Sigmoid colon (tissue), 7 donors: Measurements from ENCODE around the gene SKIC8. TPM values are rescaled to one million over a fixed set of nuclear protein-coding genes. Genes with fewer than 3 reads are reported as not detected.
A peak's percentile ranks its signal among the peaks of the same experiment; 100 is the strongest.

Experiments used
- DNase-seq: peaks from one replicate; pipeline ENCODE4 v3.0.0-alpha.2; 2019
- H3K27ac ChIP-seq, 4 donors: fragments of 200-600 bp; sonication (generic); one replicate each; pipeline ENCODE4 v1.5.1; 2016 to 2019; ENCODE audit warnings: mild to moderate bottlenecking in 1 of 4
- H3K27me3 ChIP-seq, 3 donors: fragments of 200-600 bp; sonication (generic); one replicate each; pipeline ENCODE4 v1.5.1; 2019; ENCODE audit warnings: mild to moderate bottlenecking in 1 of 3
- H3K36me3 ChIP-seq, 4 donors: fragments of 200-600 bp; sonication (generic); one replicate each; pipeline ENCODE4 v1.5.1; 2016 to 2019
- H3K4me1 ChIP-seq, 4 donors: fragments of 200-600 bp; sonication (generic); one replicate each; pipeline ENCODE4 v1.5.1; 2017 to 2019
- H3K4me3 ChIP-seq, 4 donors: fragments of 200-600 bp; sonication (generic); one replicate each; pipeline ENCODE4 v1.5.1; 2017 to 2019; ENCODE audit warnings: mild to moderate bottlenecking in 2 of 4, moderate library complexity in 1 of 4
- H3K9me3 ChIP-seq, 4 donors: fragments of 200-600 bp in 3 of 4; sonication (generic) in 3 of 4; one replicate each; pipeline versions ENCODE4 v1.5.1 to v1.6.1; 2013 to 2019
- CTCF ChIP-seq, 4 experiments: fragments of 450-650 bp in 3 of 4; fragments of 200-600 bp in 1 of 4; IDR thresholded peaks; one replicate each; pipeline ENCODE4 v1.5.1; 2016 to 2019; ENCODE audit warnings: antibody characterized with exemption in 4 of 4, mild to moderate bottlenecking in 3 of 4, moderate library complexity in 2 of 4
- EP300 ChIP-seq, 4 donors: sonication (generic); formaldehyde crosslinking; IDR thresholded peaks; one replicate each; pipeline ENCODE4 v1.6.1; 2017; ENCODE audit warnings: antibody characterized with exemption in 4 of 4
- POLR2A ChIP-seq, 2 donors: fragments of 450-650 bp; IDR thresholded peaks; one replicate each; pipeline ENCODE4 v1.6.1; 2016; ENCODE audit warnings: antibody characterized with exemption in 2 of 2, mild to moderate bottlenecking in 2 of 2, moderate library complexity in 2 of 2
- POLR2AphosphoS5 ChIP-seq, 4 donors: sonication (generic); formaldehyde crosslinking; IDR thresholded peaks; one replicate each; pipeline ENCODE4 v1.6.1; 2017; ENCODE audit warnings: antibody characterized with exemption in 4 of 4
- WGBS, 2 donors: extraction: QIAGEN DNeasy Blood & Tissue Kit; methylation state at CpG; one replicate each; pipeline ENCODE4 v1.1.7; 2013; 5-methylcytosine and 5-hydroxymethylcytosine counted together
- intact Hi-C: fragments of 100-400 bp; cut with DNase I; formaldehyde crosslinking; loops from one replicate; pipeline ENCODE4 v1.15.1; 2023
- polyA plus RNA-seq, 3 donors: library from polyadenylated mRNA; stranded (reverse); fragments of 200-250 nt; gene quantifications; one replicate each; pipeline ENCODE4 v1.2.3, GENCODE V29; 2013
- total RNA-seq, 4 donors: library from RNA; depleted of rRNA; stranded (reverse); fragments of >200 nt; gene quantifications; one replicate each; pipeline ENCODE4 v1.1.0, GENCODE V29; 2016
- donor health status: healthy with polysubstance abuse.
- donor health status: Bipolar disorder and iron deficiency.
- donor health status: healthy.

Gene SKIC8
- total and polyA plus RNA-seq, 7 donors: 43.2 to 81.1 (median 56.4) TPM

GRCh38 chr15:78308422-78309032 is 9.1 kb upstream of the SKIC8 start:
- intact Hi-C loops: loop anchor here (1.0 to 5.0 kb wide), 2 partner anchors 115 to 174 kb away; no protein-coding TSS in a partner anchor
- no peaks in the 10 kb centered on the region for H3K36me3 ChIP-seq
- no peaks in the 10 kb centered on the region for H3K9me3 ChIP-seq
- H3K4me1 ChIP-seq: no peaks in the 10 kb centered on the region
- no peak overlapping the region for H3K4me3 ChIP-seq
- peaks cover 0 to 16% (median 0%) of the 10 kb centered on the region in 3 donors for H3K27me3 ChIP-seq
- WGBS, 2 donors: 19 to 20% methylated on average over 9 of the region's 9 CpGs
- H3K27ac ChIP-seq: no peak overlapping the region
- peak; percentile 81 for DNase-seq
- TF ChIP-seq POLR2A (IDR thresholded peaks at IDR 0.05) (no peak), CTCF (IDR thresholded peaks at IDR 0.05) (peak; percentile 75 to 80 (median 77))

- Histone ChIP-seq H3K36me3 (no peaks in the 10 kb centered on the region), H3K4me1 (no peaks in the 10 kb centered on the region), H3K4me3 (no peak overlapping the region), H3K27me3 (peaks cover 0 to 16% (median 0%) of the 10 kb centered on the region in 3 donors), H3K27ac (no peak overlapping the region), H3K9me3 (no peaks in the 10 kb centered on the region)
- TF ChIP-seq CTCF (IDR thresholded peaks at IDR 0.05): no peak
- TF ChIP-seq POLR2A (IDR thresholded peaks at IDR 0.05): no peak
- no peak for TF ChIP-seq POLR2AphosphoS5 (IDR thresholded peaks at IDR 0.05)
- no peak for TF ChIP-seq EP300 (IDR thresholded peaks at IDR 0.05)
- intact Hi-C loops: loop anchor here (1.0 to 5.0 kb wide), 2 partner anchors 115 to 174 kb away; no protein-coding TSS in a partner anchor
- WGBS, 2 donors: 31 to 51% methylated on average over 6 of the region's 6 CpGs
- DNase-seq: no peak
Measured at GRCh38 chr15:78307976-78308375, 8.6 kb upstream of the SKIC8 start.

GRCh38 chr15:78306176-78306774 is 6.9 kb upstream of the SKIC8 start:
- Histone ChIP-seq H3K9me3 (no peaks in the 10 kb centered on the region), H3K27ac (no peak overlapping the region), H3K4me1 (no peaks in the 10 kb centered on the region), H3K36me3 (no peaks in the 10 kb centered on the region), H3K27me3 (peaks cover 0 to 16% (median 0%) of the 10 kb centered on the region in 3 donors), H3K4me3 (no peak overlapping the region)
- 83 to 86% methylated on average over 3 of the region's 3 CpGs for WGBS, 2 donors
- intact Hi-C loops: loop anchor here (5.0 kb wide), 1 partner anchor 176 kb away; no protein-coding TSS in a partner anchor
- TF ChIP-seq POLR2A (IDR thresholded peaks at IDR 0.05): no peak
- TF ChIP-seq POLR2AphosphoS5 (IDR thresholded peaks at IDR 0.05): no peak
- TF ChIP-seq EP300 (IDR thresholded peaks at IDR 0.05): no peak
- no peak for TF ChIP-seq CTCF (IDR thresholded peaks at IDR 0.05)
- DNase-seq: no peak

- Histone ChIP-seq H3K4me1 (no peaks in the 10 kb centered on the region), H3K27ac (no peak overlapping the region), H3K4me3 (no peak overlapping the region), H3K9me3 (no peaks in the 10 kb centered on the region), H3K27me3 (peaks cover 0 to 16% (median 0%) of the 10 kb centered on the region in 3 donors), H3K36me3 (no peaks in the 10 kb centered on the region)
- no peak for DNase-seq
- TF ChIP-seq POLR2AphosphoS5 (IDR thresholded peaks at IDR 0.05) (no peak), CTCF (IDR thresholded peaks at IDR 0.05) (no peak), EP300 (IDR thresholded peaks at IDR 0.05) (no peak), POLR2A (IDR thresholded peaks at IDR 0.05) (no peak)
- intact Hi-C loops: loop anchor here (5.0 kb wide), 1 partner anchor 178 kb away; no protein-coding TSS in a partner anchor
- WGBS, 2 donors: 72 to 85% methylated on average over 9 of the region's 9 CpGs
Measured at GRCh38 chr15:78304216-78305066, 5.0 kb upstream of the SKIC8 start.
